Duodenal mucosa (tissue), 2 donors: ENCODE measurements around the gene IL5.

ENCODE experiments used
- H3K27ac ChIP-seq: one replicate; pipeline ENCODE4 v1.7.0; 2013; ENCODE audit warnings: low read depth, low read length
- H3K27me3 ChIP-seq, 2 donors: one replicate each; pipeline ENCODE4 v1.7.0; 2013; ENCODE audit warnings: low read length in 2 of 2, control low read depth in 1 of 2; ENCODE audit not compliant: insufficient read depth in 2 of 2, control insufficient read depth in 1 of 2
- H3K36me3 ChIP-seq, 2 donors: one replicate each; pipeline ENCODE4 v1.7.0; 2013; ENCODE audit warnings: low read length in 2 of 2, control low read depth in 1 of 2; ENCODE audit not compliant: insufficient read depth in 2 of 2, control insufficient read depth in 1 of 2
- H3K4me1 ChIP-seq, 2 donors: one replicate each; pipeline ENCODE4 v1.7.0; 2013; ENCODE audit warnings: low read length in 2 of 2, control low read depth in 1 of 2; ENCODE audit not compliant: insufficient read depth in 2 of 2, control insufficient read depth in 1 of 2
- H3K4me3 ChIP-seq, 2 donors: one replicate each; pipeline ENCODE4 v1.7.0; 2013; ENCODE audit warnings: low read length in 2 of 2, low read depth in 1 of 2
- H3K9ac ChIP-seq, 2 donors: one replicate each; pipeline ENCODE4 v1.7.0; 2013; ENCODE audit warnings: low read length in 2 of 2, low read depth in 1 of 2
- H3K9me3 ChIP-seq, 2 donors: one replicate each; pipeline ENCODE4 v1.7.0; 2013; ENCODE audit warnings: low read length in 2 of 2, control low read depth in 1 of 2; ENCODE audit not compliant: control insufficient read depth in 1 of 2

The IL5 gene

DNA sequence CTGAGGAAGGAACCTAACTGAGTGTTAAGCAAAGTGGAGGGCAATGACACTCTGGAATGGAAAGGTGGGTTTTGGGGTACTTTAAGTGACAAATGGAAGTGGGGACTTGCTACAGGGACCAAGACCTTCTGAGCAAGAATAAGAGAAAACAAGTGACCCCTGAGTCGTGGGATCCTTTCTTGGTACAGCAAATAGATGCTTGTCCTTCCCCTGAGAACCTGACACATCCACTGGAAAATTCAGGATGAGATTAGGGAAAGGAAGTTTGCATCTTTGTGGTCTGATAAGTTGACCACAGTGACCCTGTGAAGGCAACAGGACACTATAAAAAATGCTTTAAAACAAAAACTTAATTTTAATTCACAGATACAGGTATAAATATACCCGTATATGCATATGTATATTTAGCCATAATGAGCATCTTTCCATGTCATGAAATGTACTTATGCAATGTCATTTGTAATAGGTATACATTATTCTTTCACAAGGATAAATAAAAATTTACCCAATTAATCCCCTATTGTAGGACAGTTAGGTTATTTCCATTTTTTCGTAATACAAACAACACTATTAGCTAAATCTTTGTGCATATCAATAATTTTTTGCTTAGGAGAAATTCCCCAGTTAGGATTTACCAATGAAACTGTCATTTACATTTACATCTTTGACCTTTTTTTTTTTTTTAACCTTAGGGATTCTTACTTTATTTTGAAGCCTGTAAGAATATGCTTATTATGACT is 50.8 kb downstream of the IL5 start:
- no peaks in the 10 kb centered on the region for H3K9me3 ChIP-seq
- no peaks in the 10 kb centered on the region for H3K27me3 ChIP-seq
- no peak overlapping the region for H3K9ac ChIP-seq
- peaks cover 16 to 20% of the 10 kb centered on the region in 2 donors for H3K36me3 ChIP-seq
- H3K4me3 ChIP-seq: peak overlapping the region in 1 of 2 donors; percentile 73
- peaks cover 52 to 60% of the 10 kb centered on the region in 2 donors for H3K4me1 ChIP-seq
- no peak overlapping the region for H3K27ac ChIP-seq
